ENCODE data around the gene PIAS1.
A peak's percentile ranks its signal among the peaks of the same experiment; 100 is the strongest.

The PIAS1 gene

GRCh38 chr15:68204776-68205557, 150.9 kb downstream of the PIAS1 start, which contains the start of gene CALML4:
Gene CALML4 (minus strand): TSS chr15:68205332. CDS start chr15:68205247, 85 bp downstream.
- H3K27me3 ChIP-seq (replicated peaks; ENCODE audit: control insufficient read depth, insufficient read depth, low read length) = no peaks in the 10 kb centered on the region
- H3K4me3 ChIP-seq (ENCODE audit: low read length) = no peak within 1 kb of the TSS
- no peak within 1 kb of the TSS for H3K9ac ChIP-seq (ENCODE audit: low read length)
- no peak for DNase-seq (ENCODE audit: low read depth)
- H3K9me3 ChIP-seq (ENCODE audit: control insufficient read depth, low read length) = no peaks in the 10 kb centered on the region
- H3K4me1 ChIP-seq (ENCODE audit: control insufficient read depth, insufficient read depth, low read length) = peaks cover 14% of the 10 kb centered on the region
- H3K36me3 ChIP-seq (ENCODE audit: control insufficient read depth, insufficient read depth, low read length, severe bottlenecking) = no peaks in the 10 kb centered on the region

DNA sequence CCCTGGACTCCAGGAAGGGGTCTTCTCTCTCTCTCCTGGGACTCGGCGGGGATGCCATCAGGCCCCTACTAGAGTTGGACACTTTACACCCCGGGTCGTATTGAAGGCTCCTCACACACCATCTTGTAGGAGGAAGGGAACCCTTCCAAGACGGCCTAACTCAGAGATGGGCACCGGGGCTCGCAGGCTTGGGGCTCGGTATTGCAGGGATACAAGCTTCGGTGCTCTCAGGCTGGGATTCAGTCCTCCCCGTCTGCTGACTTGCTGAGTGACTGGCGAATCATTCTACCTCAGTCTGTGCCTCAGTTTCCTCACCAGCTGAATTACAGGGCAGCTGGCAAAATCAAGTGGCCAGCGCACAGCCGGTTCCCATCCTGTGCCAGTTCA, 151.4 kb downstream of the PIAS1 start:
- no peak for DNase-seq (ENCODE audit: low read depth)
- Histone ChIP-seq H3K27me3 (replicated peaks; ENCODE audit: control insufficient read depth, insufficient read depth, low read length) (no peaks in the 10 kb centered on the region), H3K9me3 (ENCODE audit: control insufficient read depth, low read length) (no peaks in the 10 kb centered on the region), H3K9ac (ENCODE audit: low read length) (no peak overlapping the region), H3K4me3 (ENCODE audit: low read length) (no peak overlapping the region), H3K4me1 (ENCODE audit: control insufficient read depth, insufficient read depth, low read length) (peaks cover 11% of the 10 kb centered on the region), H3K36me3 (ENCODE audit: control insufficient read depth, insufficient read depth, low read length, severe bottlenecking) (no peaks in the 10 kb centered on the region)

- Histone ChIP-seq H3K9ac (ENCODE audit: low read length) (no peak overlapping the region), H3K36me3 (ENCODE audit: control insufficient read depth, insufficient read depth, low read length, severe bottlenecking) (no peaks in the 10 kb centered on the region), H3K4me1 (ENCODE audit: control insufficient read depth, insufficient read depth, low read length) (peaks cover 13% of the 10 kb centered on the region), H3K27me3 (replicated peaks; ENCODE audit: control insufficient read depth, insufficient read depth, low read length) (no peaks in the 10 kb centered on the region), H3K4me3 (ENCODE audit: low read length) (no peak overlapping the region), H3K9me3 (ENCODE audit: control insufficient read depth, low read length) (no peaks in the 10 kb centered on the region)
- DNase-seq (ENCODE audit: low read depth) = no peak
Measured at GRCh38 chr15:68205954-68206539, 151.9 kb downstream of the PIAS1 start.

GRCh38 chr15:68206711-68207151, 152.6 kb downstream of the PIAS1 start:
- H3K9me3 ChIP-seq (ENCODE audit: control insufficient read depth, low read length) = no peaks in the 10 kb centered on the region
- H3K4me1 ChIP-seq (ENCODE audit: control insufficient read depth, insufficient read depth, low read length) = peaks cover 13% of the 10 kb centered on the region
- H3K9ac ChIP-seq (ENCODE audit: low read length) = no peak overlapping the region
- no peak overlapping the region for H3K4me3 ChIP-seq (ENCODE audit: low read length)
- H3K36me3 ChIP-seq (ENCODE audit: control insufficient read depth, insufficient read depth, low read length, severe bottlenecking) = no peaks in the 10 kb centered on the region
- no peak for DNase-seq (ENCODE audit: low read depth)
- H3K27me3 ChIP-seq (replicated peaks; ENCODE audit: control insufficient read depth, insufficient read depth, low read length) = no peaks in the 10 kb centered on the region

GRCh38 chr15:68207176-68207935, 153.2 kb downstream of the PIAS1 start:
- no peaks in the 10 kb centered on the region for H3K36me3 ChIP-seq (ENCODE audit: control insufficient read depth, insufficient read depth, low read length, severe bottlenecking)
- peaks cover 13% of the 10 kb centered on the region for H3K4me1 ChIP-seq (ENCODE audit: control insufficient read depth, insufficient read depth, low read length)
- H3K9me3 ChIP-seq (ENCODE audit: control insufficient read depth, low read length) = no peaks in the 10 kb centered on the region
- no peak overlapping the region for H3K9ac ChIP-seq (ENCODE audit: low read length)
- DNase-seq (ENCODE audit: low read depth) = no peak
- H3K4me3 ChIP-seq (ENCODE audit: low read length) = no peak overlapping the region
- H3K27me3 ChIP-seq (replicated peaks; ENCODE audit: control insufficient read depth, insufficient read depth, low read length) = no peaks in the 10 kb centered on the region

- DNase-seq (ENCODE audit: low read depth) = no peak
Measured at GRCh38 chr15:68208136-68208535, 154.0 kb downstream of the PIAS1 start.

DNA sequence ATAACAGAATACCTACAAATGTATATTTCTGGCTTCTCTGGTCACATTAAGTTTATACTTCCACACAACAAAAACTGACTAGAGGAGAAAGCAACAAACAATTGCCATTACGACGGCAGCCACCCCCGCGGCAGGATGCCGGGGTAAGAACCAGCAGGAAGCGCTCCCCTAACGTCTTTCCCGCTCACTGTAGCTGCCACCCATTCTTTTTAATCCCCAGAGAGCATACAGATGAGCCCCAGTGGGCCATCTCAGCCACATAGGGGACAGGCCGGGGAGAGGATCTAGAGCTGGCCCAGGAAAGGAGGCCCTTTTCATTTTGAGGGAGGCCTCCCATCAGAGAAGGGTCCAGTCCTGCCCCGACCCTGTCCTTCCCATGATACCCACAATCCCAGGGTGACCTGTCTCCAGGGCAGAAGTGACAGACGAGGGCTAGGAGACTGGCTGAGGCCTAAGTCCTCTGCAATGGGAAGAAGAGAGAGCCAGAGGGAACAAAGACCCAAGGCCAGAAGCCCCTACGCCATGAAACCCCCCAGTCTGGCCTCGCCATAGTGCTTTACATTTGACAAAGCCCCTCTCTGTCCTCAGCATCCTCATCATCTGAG, 154.6 kb downstream of the PIAS1 start:
- no peaks in the 10 kb centered on the region for H3K9me3 ChIP-seq (ENCODE audit: control insufficient read depth, low read length)
- H3K4me1 ChIP-seq (ENCODE audit: control insufficient read depth, insufficient read depth, low read length) = peaks cover 13% of the 10 kb centered on the region
- DNase-seq (ENCODE audit: low read depth) = no peak
- no peaks in the 10 kb centered on the region for H3K27me3 ChIP-seq (replicated peaks; ENCODE audit: control insufficient read depth, insufficient read depth, low read length)
- no peaks in the 10 kb centered on the region for H3K36me3 ChIP-seq (ENCODE audit: control insufficient read depth, insufficient read depth, low read length, severe bottlenecking)
- no peak overlapping the region for H3K9ac ChIP-seq (ENCODE audit: low read length)
- H3K4me3 ChIP-seq (ENCODE audit: low read length) = no peak overlapping the region

More at GRCh38 chr15:68208136-68208535, 154.0 kb downstream of the PIAS1 start:
- Histone ChIP-seq H3K27me3 (replicated peaks; ENCODE audit: control insufficient read depth, insufficient read depth, low read length) (no peaks in the 10 kb centered on the region), H3K36me3 (ENCODE audit: control insufficient read depth, insufficient read depth, low read length, severe bottlenecking) (no peaks in the 10 kb centered on the region), H3K9ac (ENCODE audit: low read length) (no peak overlapping the region), H3K4me1 (ENCODE audit: control insufficient read depth, insufficient read depth, low read length) (peaks cover 13% of the 10 kb centered on the region), H3K4me3 (ENCODE audit: low read length) (no peak overlapping the region), H3K9me3 (ENCODE audit: control insufficient read depth, low read length) (no peaks in the 10 kb centered on the region)

- Histone ChIP-seq H3K4me3 (ENCODE audit: low read length) (no peak overlapping the region), H3K9ac (ENCODE audit: low read length) (no peak overlapping the region), H3K36me3 (ENCODE audit: control insufficient read depth, insufficient read depth, low read length, severe bottlenecking) (no peaks in the 10 kb centered on the region), H3K9me3 (ENCODE audit: control insufficient read depth, low read length) (no peaks in the 10 kb centered on the region), H3K27me3 (replicated peaks; ENCODE audit: control insufficient read depth, insufficient read depth, low read length) (no peaks in the 10 kb centered on the region), H3K4me1 (ENCODE audit: control insufficient read depth, insufficient read depth, low read length) (peaks cover 13% of the 10 kb centered on the region)
- no peak for DNase-seq (ENCODE audit: low read depth)
Measured at GRCh38 chr15:68209272-68209671, 155.2 kb downstream of the PIAS1 start.

- H3K36me3 ChIP-seq (ENCODE audit: control insufficient read depth, insufficient read depth, low read length, severe bottlenecking) = no peaks in the 10 kb centered on the region
- DNase-seq (ENCODE audit: low read depth) = no peak
Measured at GRCh38 chr15:68209735-68210408, 155.8 kb downstream of the PIAS1 start.

GRCh38 chr15:68210409-68210756, 156.3 kb downstream of the PIAS1 start:
- no peaks in the 10 kb centered on the region for H3K36me3 ChIP-seq (ENCODE audit: control insufficient read depth, insufficient read depth, low read length, severe bottlenecking)

More at GRCh38 chr15:68209735-68210408, 155.8 kb downstream of the PIAS1 start:
- H3K4me3 ChIP-seq (ENCODE audit: low read length) = no peak overlapping the region
- no peaks in the 10 kb centered on the region for H3K9me3 ChIP-seq (ENCODE audit: control insufficient read depth, low read length)
- H3K4me1 ChIP-seq (ENCODE audit: control insufficient read depth, insufficient read depth, low read length) = peaks cover 11% of the 10 kb centered on the region
- H3K9ac ChIP-seq (ENCODE audit: low read length) = no peak overlapping the region
- H3K27me3 ChIP-seq (replicated peaks; ENCODE audit: control insufficient read depth, insufficient read depth, low read length) = no peaks in the 10 kb centered on the region

More at GRCh38 chr15:68210409-68210756, 156.3 kb downstream of the PIAS1 start:
- Histone ChIP-seq H3K4me1 (ENCODE audit: control insufficient read depth, insufficient read depth, low read length) (peaks cover 6% of the 10 kb centered on the region), H3K9ac (ENCODE audit: low read length) (peak overlapping the region; percentile 23), H3K9me3 (ENCODE audit: control insufficient read depth, low read length) (no peaks in the 10 kb centered on the region), H3K4me3 (ENCODE audit: low read length) (peak overlapping the region; percentile 56), H3K27me3 (replicated peaks; ENCODE audit: control insufficient read depth, insufficient read depth, low read length) (no peaks in the 10 kb centered on the region)
- no peak for DNase-seq (ENCODE audit: low read depth)
